Stimulated activated CD4-positive, alpha-beta T cell treated with anti-CD3 and anti-CD28 coated beads, Interleukin-12 subunit alpha, Interleukin-12 subunit beta, amount 100 ng/mL, for 24 hours (primary cell): ENCODE measurements around the gene LXN.
A peak's percentile ranks its signal among the peaks of the same experiment; 100 is the strongest.

Experiments
- DNase-seq, 2 experiments: peaks; one replicate each; pipeline ENCODE4 v3.0.0-alpha.2; 2020; ENCODE audit warnings: low read depth in 2 of 2

Gene LXN

GRCh38 chr3:158671821-158672214, 630 bp downstream of the LXN start:
- DNase-seq = no peak

GRCh38 chr3:158668506-158668905, 3.9 kb downstream of the LXN start:
- no peak for DNase-seq

- DNase-seq = no peak
These were observed 6.0 kb downstream of the LXN start for GRCh38 chr3:158666416-158666815.

GRCh38 chr3:158663832-158664231, 8.6 kb downstream of the LXN start:
- no peak for DNase-seq

- DNase-seq = no peak
These were observed 9.2 kb downstream of the LXN start for GRCh38 chr3:158663246-158663645.

GRCh38 chr3:158660711-158661110, 11.7 kb downstream of the LXN start:
- no peak for DNase-seq

GRCh38 chr3:158659454-158660237, 12.8 kb downstream of the LXN start:
- DNase-seq = peak in 1 of 2 experiments; percentile 26

- DNase-seq = no peak
These were observed 13.6 kb downstream of the LXN start for GRCh38 chr3:158658889-158659288.

GRCh38 chr3:158652463-158652862, 20.0 kb downstream of the LXN start:
- no peak for DNase-seq

- DNase-seq = no peak
These were observed 21.3 kb downstream of the LXN start for GRCh38 chr3:158651192-158651591.

- no peak for DNase-seq
These were observed 22.7 kb downstream of the LXN start for GRCh38 chr3:158649791-158650190.

GRCh38 chr3:158644345-158644908, 28.0 kb downstream of the LXN start, which contains the start of gene GFM1:
Gene GFM1, plus strand, starts transcription at chr3:158644527. Its CDS starts 108 bp downstream, at chr3:158644635.
- peak; percentile 78 to 81 for DNase-seq

- DNase-seq = no peak
These were observed 29.8 kb downstream of the LXN start for GRCh38 chr3:158642474-158643210.

- DNase-seq = no peak
These were observed 30.4 kb downstream of the LXN start for GRCh38 chr3:158642005-158642404.

GRCh38 chr3:158640646-158641045, 31.8 kb downstream of the LXN start:
- no peak for DNase-seq

- DNase-seq = no peak
These were observed 40.5 kb downstream of the LXN start for GRCh38 chr3:158631981-158632380.

- DNase-seq = no peak
These were observed 46.6 kb downstream of the LXN start for GRCh38 chr3:158625881-158626280.

- DNase-seq = no peak
These were observed 54.2 kb downstream of the LXN start for GRCh38 chr3:158617982-158618875.
